Measurements from ENCODE around the gene NKD2. TPM values are rescaled to one million over a fixed set of nuclear protein-coding genes. Genes with fewer than 3 reads are reported as not detected.

The NKD2 gene
- polyA plus RNA-seq, 1 of the 3 experiments (the other 2 are of a cell fraction) = not detected

DNA sequence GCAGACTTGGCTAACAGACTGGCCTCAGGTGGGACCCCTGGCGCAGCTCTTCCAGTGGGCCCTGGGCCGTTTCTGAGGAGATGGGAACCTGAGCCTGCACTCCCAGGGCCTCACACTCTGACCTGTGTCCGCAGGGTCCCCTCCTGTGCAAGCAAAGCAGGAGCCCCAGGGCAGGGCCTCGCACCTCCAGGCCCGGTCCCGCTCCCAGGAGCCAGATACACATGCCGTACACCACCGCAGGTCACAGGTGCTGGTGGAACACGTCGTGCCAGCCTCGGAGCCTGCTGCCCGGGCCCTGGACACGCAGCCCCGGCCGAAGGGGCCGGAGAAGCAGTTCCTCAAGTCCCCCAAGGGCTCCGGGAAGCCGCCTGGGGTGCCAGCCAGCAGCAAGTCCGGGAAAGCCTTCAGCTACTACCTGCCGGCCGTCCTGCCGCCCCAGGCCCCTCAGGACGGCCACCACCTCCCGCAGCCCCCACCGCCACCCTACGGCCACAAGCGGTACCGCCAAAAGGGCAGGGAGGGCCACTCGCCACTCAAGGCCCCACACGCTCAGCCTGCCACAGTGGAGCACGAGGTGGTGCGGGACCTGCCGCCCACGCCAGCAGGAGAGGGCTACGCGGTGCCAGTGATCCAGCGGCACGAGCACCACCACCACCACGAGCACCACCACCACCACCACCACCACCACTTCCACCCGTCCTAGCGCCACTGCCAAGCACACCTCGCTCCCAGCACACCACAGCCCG, 29.2 kb downstream of the NKD2 start:
- TF ChIP-seq TEAD4 (IDR thresholded peaks at IDR 0.05; ENCODE audit: borderline replicate concordance, insufficient read depth) (no peak), MEF2A (IDR thresholded peaks at IDR 0.05; ENCODE audit: borderline replicate concordance, low read depth) (no peak), NFIC (IDR thresholded peaks at IDR 0.05; ENCODE audit: borderline replicate concordance) (no peak), EP300 (IDR thresholded peaks at IDR 0.05; ENCODE audit: borderline replicate concordance in 1 of 2, low read depth in 1 of 2, low read length in 1 of 2) (no peak), CHD2 (IDR thresholded peaks at IDR 0.05; ENCODE audit: low read length, partially characterized antibody) (no peak), YY1 (IDR thresholded peaks at IDR 0.05; ENCODE audit: low read depth) (no peak), FOSL2 (IDR thresholded peaks at IDR 0.05; ENCODE audit: borderline replicate concordance, low read depth) (no peak), RCOR1 (IDR thresholded peaks at IDR 0.05; ENCODE audit: low read length) (no peak), SMC3 (IDR thresholded peaks at IDR 0.05; ENCODE audit: low read depth, low read length) (no peak)
- TF ChIP-seq, protein P1, sequence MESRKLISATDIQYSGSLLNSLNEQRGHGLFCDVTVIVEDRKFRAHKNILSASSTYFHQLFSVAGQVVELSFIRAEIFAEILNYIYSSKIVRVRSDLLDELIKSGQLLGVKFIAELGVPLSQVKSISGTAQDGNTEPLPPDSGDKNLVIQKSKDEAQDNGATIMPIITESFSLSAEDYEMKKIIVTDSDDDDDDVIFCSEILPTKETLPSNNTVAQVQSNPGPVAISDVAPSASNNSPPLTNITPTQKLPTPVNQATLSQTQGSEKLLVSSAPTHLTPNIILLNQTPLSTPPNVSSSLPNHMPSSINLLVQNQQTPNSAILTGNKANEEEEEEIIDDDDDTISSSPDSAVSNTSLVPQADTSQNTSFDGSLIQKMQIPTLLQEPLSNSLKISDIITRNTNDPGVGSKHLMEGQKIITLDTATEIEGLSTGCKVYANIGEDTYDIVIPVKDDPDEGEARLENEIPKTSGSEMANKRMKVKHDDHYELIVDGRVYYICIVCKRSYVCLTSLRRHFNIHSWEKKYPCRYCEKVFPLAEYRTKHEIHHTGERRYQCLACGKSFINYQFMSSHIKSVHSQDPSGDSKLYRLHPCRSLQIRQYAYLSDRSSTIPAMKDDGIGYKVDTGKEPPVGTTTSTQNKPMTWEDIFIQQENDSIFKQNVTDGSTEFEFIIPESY (IDR thresholded peaks at IDR 0.05; ENCODE audit: borderline replicate concordance, low read depth) = no peak
- TF ChIP-seq, protein P2, sequence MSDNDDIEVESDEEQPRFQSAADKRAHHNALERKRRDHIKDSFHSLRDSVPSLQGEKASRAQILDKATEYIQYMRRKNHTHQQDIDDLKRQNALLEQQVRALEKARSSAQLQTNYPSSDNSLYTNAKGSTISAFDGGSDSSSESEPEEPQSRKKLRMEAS (IDR thresholded peaks at IDR 0.05; ENCODE audit: low read depth) = no peak
- H3K4me1 ChIP-seq (ENCODE audit: control insufficient read depth in 1 of 2, insufficient read depth in 2 of 2, low read depth in 1 of 2, low read length in 1 of 2) = no peaks in the 10 kb centered on the region
- H3K36me3 ChIP-seq (replicated peaks in 1 of 2; ENCODE audit: control insufficient read depth in 1 of 2, insufficient read depth in 2 of 2, low read length in 1 of 2) = no peaks in the 10 kb centered on the region
- no peak overlapping the region for H3K4me2 ChIP-seq
- H3F3A ChIP-seq (replicated peaks; ENCODE audit: insufficient read depth) = no peaks in the 10 kb centered on the region
- no peak overlapping the region for H2AFZ ChIP-seq (ENCODE audit: low read depth)
- no peaks in the 10 kb centered on the region for H3K79me2 ChIP-seq (ENCODE audit: insufficient read depth)
- ChIA-PET CTCF (no interaction called here), POLR2A (no interaction called here)
- H3K9me3 ChIP-seq = no peaks in the 10 kb centered on the region
- 91% methylated on average over 14 of the region's 43 CpGs for WGBS (ENCODE audit: low lambda C conversion rate)
- no peak overlapping the region for H3K4me3 ChIP-seq (ENCODE audit: low read depth in 2 of 2, low read length in 1 of 2)
- H4K20me1 ChIP-seq (ENCODE audit: insufficient read depth) = no peaks in the 10 kb centered on the region
- H3K27me3 ChIP-seq (ENCODE audit: insufficient read depth) = no peaks in the 10 kb centered on the region
- DNase-seq = peak; percentile 18
- no peak overlapping the region for H3K27ac ChIP-seq (ENCODE audit: low read depth in 2 of 2, low read length in 1 of 2)
- no peaks in the 10 kb centered on the region for H3K9me2 ChIP-seq
- no peak overlapping the region for H3K9ac ChIP-seq

GRCh38 chr5:1038417-1039209, 30.0 kb downstream of the NKD2 start:
- no peak for TF ChIP-seq RFX5 (IDR thresholded peaks at IDR 0.05; ENCODE audit: low read length)
- TF ChIP-seq GATA2 (CRISPR knock-in tag; IDR thresholded peaks at IDR 0.05) = no peak
- TF ChIP-seq IRF3 (IDR thresholded peaks at IDR 0.05; ENCODE audit: low read depth, low read length) = no peak
- no peak for TF ChIP-seq RXRA (IDR thresholded peaks at IDR 0.05; ENCODE audit: borderline replicate concordance, low read depth)
- TF ChIP-seq, protein P3, sequence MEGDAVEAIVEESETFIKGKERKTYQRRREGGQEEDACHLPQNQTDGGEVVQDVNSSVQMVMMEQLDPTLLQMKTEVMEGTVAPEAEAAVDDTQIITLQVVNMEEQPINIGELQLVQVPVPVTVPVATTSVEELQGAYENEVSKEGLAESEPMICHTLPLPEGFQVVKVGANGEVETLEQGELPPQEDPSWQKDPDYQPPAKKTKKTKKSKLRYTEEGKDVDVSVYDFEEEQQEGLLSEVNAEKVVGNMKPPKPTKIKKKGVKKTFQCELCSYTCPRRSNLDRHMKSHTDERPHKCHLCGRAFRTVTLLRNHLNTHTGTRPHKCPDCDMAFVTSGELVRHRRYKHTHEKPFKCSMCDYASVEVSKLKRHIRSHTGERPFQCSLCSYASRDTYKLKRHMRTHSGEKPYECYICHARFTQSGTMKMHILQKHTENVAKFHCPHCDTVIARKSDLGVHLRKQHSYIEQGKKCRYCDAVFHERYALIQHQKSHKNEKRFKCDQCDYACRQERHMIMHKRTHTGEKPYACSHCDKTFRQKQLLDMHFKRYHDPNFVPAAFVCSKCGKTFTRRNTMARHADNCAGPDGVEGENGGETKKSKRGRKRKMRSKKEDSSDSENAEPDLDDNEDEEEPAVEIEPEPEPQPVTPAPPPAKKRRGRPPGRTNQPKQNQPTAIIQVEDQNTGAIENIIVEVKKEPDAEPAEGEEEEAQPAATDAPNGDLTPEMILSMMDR (IDR thresholded peaks at IDR 0.05) = no peak
- Histone ChIP-seq H3K4me1 (ENCODE audit: control insufficient read depth in 1 of 2, insufficient read depth in 2 of 2, low read depth in 1 of 2, low read length in 1 of 2) (no peaks in the 10 kb centered on the region), H3K27me3 (ENCODE audit: insufficient read depth) (no peaks in the 10 kb centered on the region), H4K20me1 (ENCODE audit: insufficient read depth) (no peaks in the 10 kb centered on the region), H3F3A (replicated peaks; ENCODE audit: insufficient read depth) (no peaks in the 10 kb centered on the region), H3K4me3 (ENCODE audit: low read depth in 2 of 2, low read length in 1 of 2) (no peak overlapping the region), H3K9me3 (no peaks in the 10 kb centered on the region), H3K27ac (ENCODE audit: low read depth in 2 of 2, low read length in 1 of 2) (no peak overlapping the region), H2AFZ (ENCODE audit: low read depth) (no peak overlapping the region), H3K4me2 (no peak overlapping the region), H3K79me2 (ENCODE audit: insufficient read depth) (no peaks in the 10 kb centered on the region), H3K9ac (no peak overlapping the region), H3K36me3 (replicated peaks in 1 of 2; ENCODE audit: control insufficient read depth in 1 of 2, insufficient read depth in 2 of 2, low read length in 1 of 2) (no peaks in the 10 kb centered on the region), H3K9me2 (no peaks in the 10 kb centered on the region)
- DNase-seq = peak; percentile 10
- CTCF ChIA-PET = no interaction called here
- WGBS (ENCODE audit: low lambda C conversion rate) = 64% methylated on average over 24 of the region's 28 CpGs
- POLR2A ChIA-PET = no interaction called here
